H1 (cell line): ENCODE results near the gene RNF8. TPM values are rescaled to one million over a fixed set of nuclear protein-coding genes. Genes with fewer than 3 reads are reported as not detected.
"Not testable (repeated sequence)": the region's sequence is repeated elsewhere in the genome, so short reads cannot be mapped to it uniquely, and the experiment has no call there.

ENCODE experiments used
- CTCF ChIA-PET: fragments of 300-600 bp; sonication (Branson Sonifier 250); formaldehyde crosslinking; loops from one replicate; lab custom pipeline; 2021; ENCODE audit not compliant: partially characterized antibody; lab: Charles Lee
- POLR2A ChIA-PET: fragments of 300-600 bp; sonication (Branson Sonifier 250); formaldehyde crosslinking; loops from one replicate; lab custom pipeline; 2021; ENCODE audit warnings: inconsistent platforms; ENCODE audit not compliant: partially characterized antibody; lab: Charles Lee
- DNase-seq, 2 experiments: peaks; one replicate each; pipeline versions ENCODE4 v3.0.0 to v3.0.0-alpha.2; 2010 to 2022; ENCODE audit warnings: low spot score in 2 of 2, low read depth in 1 of 2, mixed read lengths in 1 of 2
- FAIRE-seq: peaks from 2 replicates; lab custom pipeline; 2011; peaks lifted over from hg19 to GRCh38; lab: Jason Lieb, UNC
- H2AFZ ChIP-seq: 2 replicates; pipeline ENCODE4 v1.8.1; 2012; ENCODE audit warnings: low read length, inconsistent platforms
- H2AK5ac ChIP-seq: 2 replicates; pipeline ENCODE4 v1.6.1; 2013; ENCODE audit warnings: low read depth, low read length
- H2BK120ac ChIP-seq: replicated peaks from 2 replicates; pipeline ENCODE3; 2013; ENCODE audit warnings: low read depth, low read length, inconsistent platforms
- H2BK12ac ChIP-seq: 2 replicates; pipeline ENCODE4 v1.6.1; 2013; ENCODE audit warnings: low read depth, low read length
- H2BK15ac ChIP-seq: 2 replicates; pipeline ENCODE4 v1.6.1; 2013; ENCODE audit warnings: low read length
- H2BK20ac ChIP-seq: 2 replicates; pipeline ENCODE4 v1.6.1; 2013; ENCODE audit warnings: low read length
- H2BK5ac ChIP-seq: 2 replicates; pipeline ENCODE4 v1.6.1; 2013; ENCODE audit warnings: low read depth, low read length
- H3K14ac ChIP-seq: 2 replicates; pipeline ENCODE4 v1.6.1; 2013; ENCODE audit warnings: inconsistent platforms; ENCODE audit not compliant: insufficient read length
- H3K18ac ChIP-seq: 2 replicates; pipeline ENCODE4 v1.6.1; 2013; ENCODE audit warnings: low read length; ENCODE audit errors: extremely low read depth
- H3K23ac ChIP-seq: 2 replicates; pipeline ENCODE4 v1.6.1; 2013; ENCODE audit warnings: inconsistent platforms; ENCODE audit not compliant: insufficient read length
- H3K23me2 ChIP-seq: 2 replicates; pipeline ENCODE4 v1.6.1; 2013; ENCODE audit warnings: low read depth, low read length
- H3K27ac ChIP-seq: 2 replicates; pipeline ENCODE4 v1.6.1; 2011; ENCODE audit warnings: low read depth, low read length, inconsistent platforms
- H3K27me3 ChIP-seq, 4 experiments: replicated peaks in 1 of 4; 1 replicate in 1 of 4; 2 replicates in 3 of 4; pipeline versions ENCODE4 v1.6.1 to v1.8.1; 2011 to 2013; ENCODE audit warnings: low read length in 3 of 4, mild to moderate bottlenecking in 3 of 4, inconsistent platforms in 2 of 4, mixed read lengths in 2 of 4, moderate library complexity in 1 of 4; ENCODE audit not compliant: control insufficient read depth in 3 of 4, insufficient read depth in 3 of 4; ENCODE audit errors: extremely low read depth in 1 of 4
- H3K36me3 ChIP-seq, 4 experiments: 2 replicates each; pipeline versions ENCODE4 v1.6.1 to v1.8.1; 2011 to 2013; ENCODE audit warnings: mild to moderate bottlenecking in 4 of 4, low read length in 3 of 4, moderate library complexity in 2 of 4, control low read depth in 1 of 4, inconsistent platforms in 1 of 4; ENCODE audit not compliant: insufficient read depth in 4 of 4, control insufficient read depth in 2 of 4
- H3K4ac ChIP-seq: replicated peaks from 2 replicates; pipeline ENCODE3; 2013; ENCODE audit warnings: low read length, low read depth, mixed read lengths, inconsistent platforms; ENCODE audit not compliant: insufficient read length
- H3K4me1 ChIP-seq, 4 experiments: replicated peaks in 1 of 4; 1 replicate in 1 of 4; 2 replicates in 3 of 4; pipeline versions ENCODE4 v1.6.1 to v1.8.1; 2011 to 2013; ENCODE audit warnings: low read length in 3 of 4, inconsistent platforms in 2 of 4, mixed read lengths in 1 of 4; ENCODE audit not compliant: insufficient read depth in 4 of 4, control insufficient read depth in 3 of 4
- H3K4me2 ChIP-seq, 2 experiments: 2 replicates each; pipeline versions ENCODE4 v1.6.1 to v1.8.1; 2011 to 2013; ENCODE audit warnings: low read depth in 2 of 2, low read length in 2 of 2, control low read depth in 1 of 2, inconsistent platforms in 1 of 2, mild to moderate bottlenecking in 1 of 2; ENCODE audit not compliant: insufficient read depth in 1 of 2
- H3K4me3 ChIP-seq, 4 experiments: fragments of 200-600, 300-600 bp in 1 of 4; sonication (generic), shearing (Covaris generic), sonication (Bioruptor Twin) in 1 of 4; 2 replicates each; pipeline versions ENCODE4 v1.5.1 to v1.8.1; 2011 to 2016; ENCODE audit warnings: low read length in 4 of 4, low read depth in 3 of 4, control low read depth in 2 of 4, inconsistent platforms in 2 of 4, mild to moderate bottlenecking in 2 of 4, mixed read lengths in 1 of 4, moderate library complexity in 1 of 4; ENCODE audit not compliant: insufficient read depth in 2 of 4; ENCODE audit errors: extremely low read depth in 1 of 4
- H3K56ac ChIP-seq: replicated peaks from 2 replicates; pipeline ENCODE3; 2013; ENCODE audit warnings: low read depth, mild to moderate bottlenecking, mixed read lengths, low read length, inconsistent platforms; ENCODE audit not compliant: insufficient read length
- H3K79me1 ChIP-seq: 2 replicates; pipeline ENCODE4 v1.6.1; 2013; ENCODE audit warnings: low read depth, low read length, control low read depth
- H3K79me2 ChIP-seq, 2 experiments: 2 replicates each; pipeline versions ENCODE4 v1.6.1 to v1.8.1; 2012 to 2013; ENCODE audit warnings: low read length in 2 of 2, mild to moderate bottlenecking in 2 of 2, inconsistent platforms in 1 of 2; ENCODE audit not compliant: insufficient read depth in 2 of 2, control insufficient read depth in 1 of 2
- H3K9ac ChIP-seq, 4 experiments: replicated peaks in 1 of 4; 1 replicate in 1 of 4; 2 replicates in 3 of 4; pipeline versions ENCODE4 v1.6.1 to v1.8.1; 2011 to 2013; ENCODE audit warnings: low read depth in 3 of 4, low read length in 3 of 4, control low read depth in 2 of 4, mild to moderate bottlenecking in 2 of 4, moderate library complexity in 2 of 4, inconsistent platforms in 1 of 4; ENCODE audit errors: extremely low read depth in 1 of 4
- H3K9me3 ChIP-seq, 2 experiments: 2 replicates each; pipeline versions ENCODE4 v1.6.1 to v1.8.1; 2012 to 2013; ENCODE audit warnings: mild to moderate bottlenecking in 2 of 2, moderate library complexity in 2 of 2, control low read depth in 1 of 2, inconsistent platforms in 1 of 2, low read depth in 1 of 2, low read length in 1 of 2, mixed read lengths in 1 of 2; ENCODE audit not compliant: insufficient read depth in 2 of 2
- H4K20me1 ChIP-seq, 2 experiments: replicated peaks in 1 of 2; 2 replicates each; pipeline versions ENCODE3 to v1.8.1; 2011 to 2013; ENCODE audit warnings: inconsistent platforms in 2 of 2, low read length in 2 of 2, mild to moderate bottlenecking in 1 of 2; ENCODE audit not compliant: insufficient read depth in 2 of 2, control insufficient read depth in 1 of 2
- H4K5ac ChIP-seq: 2 replicates; pipeline ENCODE4 v1.6.1; 2013; ENCODE audit warnings: low read length, low read depth, mixed read lengths, inconsistent platforms; ENCODE audit not compliant: insufficient read length
- H4K8ac ChIP-seq: 2 replicates; pipeline ENCODE4 v1.8.0; 2013; ENCODE audit warnings: mild to moderate bottlenecking, moderate library complexity, low read length, inconsistent platforms; ENCODE audit not compliant: insufficient read depth; ENCODE audit errors: extremely low read depth
- H4K91ac ChIP-seq: replicated peaks from 2 replicates; pipeline ENCODE3; 2013; ENCODE audit warnings: low read length, mixed read lengths, inconsistent platforms; ENCODE audit not compliant: insufficient read length
- WGBS, 2 experiments: shearing (Covaris generic) in 1 of 2; methylation state at CpG; one replicate each; pipeline versions ENCODE4 v1.1.6 to v1.1.7; 2013 to 2015; ENCODE audit warnings: low lambda C conversion rate in 2 of 2, mixed read lengths in 2 of 2, inconsistent platforms in 1 of 2, low coverage in 1 of 2, missing lambda C conversion rate in 1 of 2; ENCODE audit not compliant: insufficient replicate concordance in 2 of 2, insufficient coverage in 1 of 2, insufficient read length in 1 of 2; ENCODE audit errors: extremely low coverage in 1 of 2, missing lambda C conversion rate in 1 of 2; 5-methylcytosine and 5-hydroxymethylcytosine counted together
- polyA plus RNA-seq, 7 experiments: library from polyadenylated mRNA; depleted of rRNA in 3 of 7; stranded (reverse) in 5 of 7; unstranded in 2 of 7; fragments of >200 nt in 5 of 7; fragments of 200-250 nt in 2 of 7; gene quantifications; 1 replicate in 5 of 7; 2 replicates in 1 of 7; 4 replicates in 1 of 7; pipeline versions ENCODE4 v1.2.1 to v1.2.3, GENCODE V29; 2011 to 2013; ENCODE audit warnings: missing spikeins in 2 of 7, mixed read lengths in 2 of 7
- total RNA-seq: library from RNA; stranded (reverse); fragmentation: NEBNext Ultra II Directional; extraction: Animal tissue kit (Norgen Biotek cat#: 25700); gene quantifications from 2 replicates; pipeline ENCODE4 v1.2.1, GENCODE V29; 2021

RNF8 gene
- total and polyA plus RNA-seq, 2 of the 8 experiments (the other 6 are each of a cell fraction or from before 2014, with no cell fraction given), result 20.3 to 44.7 TPM

DNA sequence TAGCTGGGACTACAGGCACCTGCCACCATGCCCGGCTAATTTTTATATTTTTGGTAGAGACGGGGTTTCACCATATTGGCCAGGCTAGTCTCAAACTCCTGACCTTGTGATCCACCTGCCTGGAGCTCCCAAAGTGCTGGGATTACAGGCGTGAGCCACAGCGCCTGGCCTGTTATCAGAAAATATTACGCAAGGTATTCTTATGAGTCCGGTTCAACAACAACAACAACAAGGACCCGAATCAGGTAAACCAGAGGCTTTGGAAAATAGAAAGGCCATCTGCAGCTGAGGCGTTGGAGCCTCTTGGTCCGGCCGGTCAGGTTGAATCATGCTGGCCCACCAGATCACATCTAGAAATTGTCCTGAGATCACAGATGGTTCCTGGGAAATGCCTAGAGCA is 46.3 kb upstream of the RNF8 start:
- H4K20me1 ChIP-seq, H2BK20ac ChIP-seq, H2BK12ac ChIP-seq, FAIRE-seq, H3K23ac ChIP-seq, H3K14ac ChIP-seq, POLR2A ChIA-PET, H2AFZ ChIP-seq, H3K4me3 ChIP-seq, H3K23me2 ChIP-seq, H3K79me1 ChIP-seq, H3K4me2 ChIP-seq, H3K56ac ChIP-seq, H3K9ac ChIP-seq, H3K4me1 ChIP-seq, H4K8ac ChIP-seq, H4K91ac ChIP-seq, H2AK5ac ChIP-seq, DNase-seq, H2BK5ac ChIP-seq, H2BK120ac ChIP-seq, H3K79me2 ChIP-seq, H3K9me3 ChIP-seq, H3K27ac ChIP-seq, H4K5ac ChIP-seq, H3K4ac ChIP-seq, H2BK15ac ChIP-seq, H3K18ac ChIP-seq, H3K27me3 ChIP-seq: not testable (repeated sequence)
- 90% methylated on average over 10 of the region's 10 CpGs; no CpG with 5 or more reads in 1 of the 2 experiments for WGBS, 2 experiments
- peaks cover 2 to 12% (median 11%) of the 10 kb centered on the region in 4 experiments; a peak in 7 of 8 replicates for H3K36me3 ChIP-seq
- CTCF ChIA-PET, result interaction anchor here (0.8 to 1.2 kb wide), 4 partner anchors 13 to 93 kb away, joined by 3 to 5 read pairs (median 4); no protein-coding TSS in a partner anchor
